Ascending aorta (tissue), 2 donors: ENCODE measurements around the gene ATP11B. TPM values are rescaled to one million over a fixed set of nuclear protein-coding genes. Genes with fewer than 3 reads are reported as not detected.

Source experiments
- DNase-seq, 2 donors: peaks; one replicate each; pipeline ENCODE4 v3.0.0-alpha.2; 2019; ENCODE audit warnings: low spot score in 2 of 2
- H3K27ac ChIP-seq, 2 donors: fragments of 200-600 bp; sonication (generic); one replicate each; pipeline ENCODE4 v1.5.1; 2016 to 2017; ENCODE audit warnings: mild to moderate bottlenecking in 1 of 2
- H3K27me3 ChIP-seq: fragments of 200-600 bp; sonication (generic); one replicate; pipeline ENCODE4 v1.5.1; 2017
- H3K36me3 ChIP-seq, 2 donors: fragments of 200-600 bp; sonication (generic); one replicate each; pipeline ENCODE4 v1.5.1; 2016
- H3K4me1 ChIP-seq, 2 donors: fragments of 200-600 bp; sonication (generic); one replicate each; pipeline ENCODE4 v1.5.1; 2016 to 2017; ENCODE audit warnings: mild to moderate bottlenecking in 1 of 2
- H3K4me3 ChIP-seq, 2 donors: fragments of 200-600 bp; sonication (generic); one replicate each; pipeline ENCODE4 v1.5.1; 2016 to 2017; ENCODE audit warnings: mild to moderate bottlenecking in 1 of 2
- H3K9me3 ChIP-seq, 2 donors: fragments of 200-600 bp; sonication (generic); one replicate each; pipeline ENCODE4 v1.5.1; 2016
- CTCF ChIP-seq, 3 experiments: fragments of 200-600 bp in 2 of 3; fragments of 450-650 bp in 1 of 3; sonication (generic) in 2 of 3; IDR thresholded peaks; one replicate each; pipeline ENCODE4 v1.5.1; 2016 to 2019; ENCODE audit warnings: antibody characterized with exemption in 3 of 3, mild to moderate bottlenecking in 1 of 3, moderate library complexity in 1 of 3
- intact Hi-C: fragments of 100-400 bp; cut with DNase I; formaldehyde crosslinking; loops from one replicate; pipeline ENCODE4 v1.15.1; 2023
- total RNA-seq: library from RNA; depleted of rRNA; stranded (reverse); fragments of >200 nt; gene quantifications from one replicate; pipeline ENCODE4 v1.1.0, GENCODE V29; 2016

Gene ATP11B
- total RNA-seq, 1 donor from 2014 or later, result 117 TPM

- DNase-seq, result no peak
- Histone ChIP-seq H3K27me3 (no peaks in the 10 kb centered on the region), H3K36me3 (no peaks in the 10 kb centered on the region), H3K27ac (no peak overlapping the region), H3K9me3 (no peaks in the 10 kb centered on the region), H3K4me1 (no peaks in the 10 kb centered on the region), H3K4me3 (no peak overlapping the region)
- intact Hi-C loops, result no loop called here
- no peak for TF ChIP-seq CTCF (IDR thresholded peaks at IDR 0.05)
These were observed 10.2 kb upstream of the ATP11B start for GRCh38 chr3:182783106-182783505.

- DNase-seq, result no peak
- Histone ChIP-seq H3K36me3 (no peaks in the 10 kb centered on the region), H3K27ac (no peak overlapping the region), H3K4me3 (no peak overlapping the region), H3K9me3 (no peaks in the 10 kb centered on the region), H3K4me1 (no peaks in the 10 kb centered on the region), H3K27me3 (no peaks in the 10 kb centered on the region)
- TF ChIP-seq CTCF (IDR thresholded peaks at IDR 0.05), result no peak
- intact Hi-C loops, result no loop called here
These were observed 8.8 kb upstream of the ATP11B start for GRCh38 chr3:182784542-182784941.

- no peak for DNase-seq
- Histone ChIP-seq H3K4me1 (no peaks in the 10 kb centered on the region), H3K9me3 (no peaks in the 10 kb centered on the region), H3K36me3 (no peaks in the 10 kb centered on the region), H3K4me3 (no peak overlapping the region), H3K27ac (no peak overlapping the region), H3K27me3 (no peaks in the 10 kb centered on the region)
- intact Hi-C loops, result no loop called here
- TF ChIP-seq CTCF (IDR thresholded peaks at IDR 0.05), result no peak
These were observed 8.2 kb upstream of the ATP11B start for GRCh38 chr3:182785142-182785541.

- H3K27me3 ChIP-seq, result no peaks in the 10 kb centered on the region
- H3K9me3 ChIP-seq, result no peaks in the 10 kb centered on the region
- no peak for DNase-seq
- no peak overlapping the region for H3K27ac ChIP-seq
- no peaks in the 10 kb centered on the region for H3K4me1 ChIP-seq
- no peak for TF ChIP-seq CTCF (IDR thresholded peaks at IDR 0.05)
- intact Hi-C loops, result no loop called here
- no peaks in the 10 kb centered on the region for H3K36me3 ChIP-seq
- H3K4me3 ChIP-seq, result no peak overlapping the region
These were observed 7.5 kb upstream of the ATP11B start for GRCh38 chr3:182785756-182786155.

- DNase-seq, result no peak
- no peaks in the 10 kb centered on the region for H3K27me3 ChIP-seq
- H3K4me1 ChIP-seq, result no peaks in the 10 kb centered on the region
- no peaks in the 10 kb centered on the region for H3K36me3 ChIP-seq
- H3K9me3 ChIP-seq, result no peaks in the 10 kb centered on the region
- H3K4me3 ChIP-seq, result no peak overlapping the region
- intact Hi-C loops, result no loop called here
- no peak for TF ChIP-seq CTCF (IDR thresholded peaks at IDR 0.05)
- H3K27ac ChIP-seq, result no peak overlapping the region
These were observed 6.6 kb upstream of the ATP11B start for GRCh38 chr3:182786564-182787196.
